Endothelial cell of umbilical vein (primary cell): ENCODE results near the gene SMARCD2. TPM values are rescaled to one million over a fixed set of nuclear protein-coding genes. Genes with fewer than 3 reads are reported as not detected.

Source experiments
- BruUV-seq: library from RNA; stranded (reverse); fragments of 400-500 nt; replicated peaks from 2 replicates; lab custom pipeline; 2021; lab: Mats Ljungman, UMichigan
- CTCF ChIA-PET: fragments of 300-600, 350-600 bp; sonication (Branson Sonifier 250); formaldehyde crosslinking; loops from one replicate; lab custom pipeline; 2021; ENCODE audit warnings: antibody characterized with exemption, inconsistent platforms; lab: Charles Lee
- POLR2A ChIA-PET: fragments of 300-600, 350-600 bp; sonication (Branson Sonifier 250); formaldehyde crosslinking; loops from one replicate; lab custom pipeline; 2021; ENCODE audit warnings: antibody characterized with exemption, inconsistent platforms; lab: Charles Lee
- DNase-seq: peaks from one replicate; pipeline ENCODE4 v3.0.0-alpha.2; 2011; ENCODE audit warnings: low read depth, low spot score
- FAIRE-seq: peaks from 2 replicates; lab custom pipeline; 2011; peaks lifted over from hg19 to GRCh38; lab: Jason Lieb, UNC
- H2AFZ ChIP-seq: 2 replicates; pipeline ENCODE4 v1.6.0; 2012; ENCODE audit warnings: low read depth, low read length, control low read depth, inconsistent platforms
- H3K27ac ChIP-seq: 2 replicates; pipeline ENCODE4 v1.5.1; 2011; ENCODE audit warnings: low read depth, mild to moderate bottlenecking, control low read depth, low read length, moderate library complexity; ENCODE audit not compliant: insufficient read depth
- H3K27me3 ChIP-seq, 2 experiments: 2 replicates each; pipeline versions ENCODE4 v1.6.0 to v1.6.1; 2011; ENCODE audit warnings: low read length in 2 of 2, mixed read lengths in 1 of 2; ENCODE audit not compliant: control insufficient read depth in 2 of 2, insufficient read depth in 2 of 2
- H3K36me3 ChIP-seq, 2 experiments: 2 replicates in 1 of 2; 3 replicates in 1 of 2; pipeline ENCODE4 v1.5.1; 2011; ENCODE audit warnings: low read length in 2 of 2, mild to moderate bottlenecking in 1 of 2, moderate library complexity in 1 of 2; ENCODE audit not compliant: control insufficient read depth in 2 of 2, insufficient read depth in 2 of 2; ENCODE audit errors: extremely low read depth in 1 of 2
- H3K4me1 ChIP-seq: 3 replicates; pipeline ENCODE4 v1.5.1; 2011; ENCODE audit warnings: mild to moderate bottlenecking, low read length; ENCODE audit not compliant: control insufficient read depth, insufficient read depth; ENCODE audit errors: extremely low read depth
- H3K4me2 ChIP-seq: 2 replicates; pipeline ENCODE4 v1.6.1; 2011; ENCODE audit warnings: low read length, control low read depth, mixed read lengths; ENCODE audit not compliant: insufficient read depth
- H3K4me3 ChIP-seq, 3 experiments: fragments of 200-600 bp in 1 of 3; sonication (generic), shearing (Covaris generic) in 1 of 3; replicated peaks in 1 of 3; 2 replicates each; pipeline ENCODE4 v1.5.1; 2011 to 2016; ENCODE audit warnings: control low read depth in 3 of 3, low read length in 3 of 3, mild to moderate bottlenecking in 2 of 3, inconsistent platforms in 1 of 3, low read depth in 1 of 3, moderate library complexity in 1 of 3; ENCODE audit not compliant: insufficient read depth in 1 of 3
- H3K79me2 ChIP-seq: 2 replicates; pipeline ENCODE4 v1.6.0; 2012; ENCODE audit warnings: low read length, inconsistent platforms; ENCODE audit not compliant: control insufficient read depth, insufficient read depth
- H3K9ac ChIP-seq: replicated peaks from 2 replicates; pipeline ENCODE3; 2011; ENCODE audit warnings: low read length, control low read depth; ENCODE audit not compliant: insufficient read depth; ENCODE audit errors: extremely low read depth
- H3K9me1 ChIP-seq: replicated peaks from 3 replicates; pipeline ENCODE4 v1.6.0; 2011; ENCODE audit warnings: mild to moderate bottlenecking, low read length; ENCODE audit not compliant: control insufficient read depth, insufficient read depth; ENCODE audit errors: extremely low read depth
- H3K9me3 ChIP-seq: replicated peaks from 2 replicates; pipeline ENCODE4 v1.5.1; 2012; ENCODE audit warnings: low read length, inconsistent platforms; ENCODE audit not compliant: control insufficient read depth, insufficient read depth
- H4K20me1 ChIP-seq: replicated peaks from 2 replicates; pipeline ENCODE3; 2011; ENCODE audit warnings: mild to moderate bottlenecking, low read length; ENCODE audit not compliant: control insufficient read depth, insufficient read depth; ENCODE audit errors: extremely low read depth
- EZH2 ChIP-seq: IDR thresholded peaks from 2 replicates; pipeline ENCODE4 v1.6.1; 2012; ENCODE audit warnings: borderline replicate concordance, low read depth, mild to moderate bottlenecking, moderate library complexity, low read length, inconsistent platforms; ENCODE audit not compliant: severe bottlenecking
- FOS ChIP-seq: IDR thresholded peaks from 2 replicates; pipeline ENCODE4 v1.6.1; 2011; ENCODE audit warnings: mild to moderate bottlenecking, low read length, moderate library complexity, borderline replicate concordance; ENCODE audit not compliant: insufficient read depth
- GATA2 ChIP-seq: IDR thresholded peaks from 2 replicates; pipeline ENCODE4 v1.7.0; 2011; ENCODE audit warnings: low read depth, mild to moderate bottlenecking, moderate library complexity, mixed read lengths, low read length; ENCODE audit not compliant: insufficient read length, insufficient read depth
- JUN ChIP-seq: IDR thresholded peaks from 2 replicates; pipeline ENCODE4 v1.6.1; 2011; ENCODE audit warnings: borderline replicate concordance, low read depth; ENCODE audit not compliant: insufficient read length, insufficient read depth
- MYC ChIP-seq: IDR thresholded peaks from one replicate; pipeline ENCODE4 v1.6.1; 2011; ENCODE audit warnings: mild to moderate bottlenecking, low read depth, low read length
- POLR2A ChIP-seq: IDR thresholded peaks from 2 replicates; pipeline ENCODE4 v1.6.1; 2012; ENCODE audit warnings: low read depth, mild to moderate bottlenecking, control low read depth, low read length
- POLR2AphosphoS5 ChIP-seq: IDR thresholded peaks from 2 replicates; pipeline ENCODE4 v1.6.1; 2012; ENCODE audit warnings: low read depth, mild to moderate bottlenecking, control low read depth, low read length, moderate library complexity; ENCODE audit not compliant: insufficient read depth
- dilution Hi-C: fragments of 300-500 bp; cut with MboI; formaldehyde crosslinking; loops from one replicate; pipeline ENCODE4 v1.15.0; 2019; ENCODE audit warnings: low sequenced_read_pairs; ENCODE audit not compliant: extremely low pct_ligation_motif_present
- intact Hi-C: fragments of 100-400 bp; cut with micrococcal nuclease; formaldehyde crosslinking; loops from one replicate; pipeline ENCODE4 v1.10.0; 2022
- polyA plus RNA-seq, 4 experiments: library from polyadenylated mRNA; depleted of rRNA in 3 of 4; stranded (reverse) in 3 of 4; unstranded in 1 of 4; fragments of >200 nt; gene quantifications; 2 replicates each; pipeline versions ENCODE4 v1.2.1 to v1.2.3, GENCODE V29; 2011 to 2012; ENCODE audit warnings: missing spikeins in 1 of 4
- total RNA-seq: library from RNA; stranded (reverse); gene quantifications from 2 replicates; pipeline ENCODE4 v1.2.3, GENCODE V29; 2021
- TF ChIP-seq, protein P1 (sequence below): IDR thresholded peaks from 2 replicates; pipeline ENCODE4 v1.6.1; 2011; ENCODE audit not compliant: insufficient read depth, insufficient read length
- TF ChIP-seq, protein P2 (sequence below), 2 donors: IDR thresholded peaks; 1 replicate in 1 of 2; 2 replicates in 1 of 2; pipeline ENCODE4 v1.5.1; 2011; ENCODE audit warnings: low read length in 2 of 2, mild to moderate bottlenecking in 2 of 2, moderate library complexity in 2 of 2, control low read depth in 1 of 2, inconsistent platforms in 1 of 2, low read depth in 1 of 2; ENCODE audit not compliant: insufficient read depth in 1 of 2; ENCODE audit errors: extremely low read depth in 1 of 2

SMARCD2 gene
- total and polyA plus RNA-seq, 2 donors (not counting 3 experiments of a cell fraction or from before 2014, with no cell fraction given) = 51.2 to 55.7 TPM

DNA sequence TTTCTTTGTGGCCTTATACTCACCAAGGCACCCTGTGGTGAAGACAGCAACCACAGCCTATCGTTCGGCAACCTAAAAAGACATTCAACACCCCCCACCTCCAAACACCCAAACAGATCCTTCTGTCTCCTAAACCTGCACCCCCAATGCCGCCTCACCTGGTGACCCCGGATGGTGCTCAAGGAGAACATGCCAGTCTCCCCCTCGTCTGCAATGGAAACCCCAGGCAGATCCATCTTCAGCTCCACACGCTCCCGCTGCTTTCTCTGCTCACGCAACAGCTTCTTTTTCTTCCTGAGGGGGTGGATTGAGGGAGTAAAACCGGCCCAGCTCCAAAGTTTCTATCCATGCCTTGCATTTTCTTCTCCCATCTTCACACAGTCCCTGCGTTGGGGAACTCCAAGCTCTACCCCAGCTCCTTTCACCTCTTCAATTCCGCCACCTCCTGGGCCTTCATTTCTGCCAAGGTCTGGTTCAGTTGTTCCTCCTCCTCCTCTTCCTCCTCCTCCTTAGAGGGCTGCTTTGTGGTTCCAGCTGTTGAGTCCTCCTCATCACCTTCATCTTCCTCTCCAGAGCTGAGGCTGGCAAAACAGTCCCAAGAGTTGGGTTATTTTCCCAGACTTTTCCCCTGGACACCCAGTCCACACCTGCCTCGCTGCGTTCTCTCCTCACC, 18.7 kb downstream of the SMARCD2 start:
- peaks cover 35% of the 10 kb centered on the region for H3K79me2 ChIP-seq
- H3K4me1 ChIP-seq = peaks cover 19% of the 10 kb centered on the region
- H3K36me3 ChIP-seq = peaks cover 44 to 50% of the 10 kb centered on the region in 2 experiments
- no peaks in the 10 kb centered on the region for H3K27me3 ChIP-seq
- dilution Hi-C loops (no loop called here), intact Hi-C loops (loop anchor here (10.0 kb wide), 1 partner anchor 1249 kb away; no protein-coding TSS in a partner anchor)
- TF ChIP-seq POLR2A = no peak
- no peak for TF ChIP-seq MYC
- no peak for TF ChIP-seq JUN
- TF ChIP-seq EZH2 = no peak
- no peak for TF ChIP-seq POLR2AphosphoS5
- TF ChIP-seq FOS = no peak
- TF ChIP-seq, protein P1, sequence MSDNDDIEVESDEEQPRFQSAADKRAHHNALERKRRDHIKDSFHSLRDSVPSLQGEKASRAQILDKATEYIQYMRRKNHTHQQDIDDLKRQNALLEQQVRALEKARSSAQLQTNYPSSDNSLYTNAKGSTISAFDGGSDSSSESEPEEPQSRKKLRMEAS = no peak
- no peak for TF ChIP-seq GATA2
- TF ChIP-seq, protein P2, sequence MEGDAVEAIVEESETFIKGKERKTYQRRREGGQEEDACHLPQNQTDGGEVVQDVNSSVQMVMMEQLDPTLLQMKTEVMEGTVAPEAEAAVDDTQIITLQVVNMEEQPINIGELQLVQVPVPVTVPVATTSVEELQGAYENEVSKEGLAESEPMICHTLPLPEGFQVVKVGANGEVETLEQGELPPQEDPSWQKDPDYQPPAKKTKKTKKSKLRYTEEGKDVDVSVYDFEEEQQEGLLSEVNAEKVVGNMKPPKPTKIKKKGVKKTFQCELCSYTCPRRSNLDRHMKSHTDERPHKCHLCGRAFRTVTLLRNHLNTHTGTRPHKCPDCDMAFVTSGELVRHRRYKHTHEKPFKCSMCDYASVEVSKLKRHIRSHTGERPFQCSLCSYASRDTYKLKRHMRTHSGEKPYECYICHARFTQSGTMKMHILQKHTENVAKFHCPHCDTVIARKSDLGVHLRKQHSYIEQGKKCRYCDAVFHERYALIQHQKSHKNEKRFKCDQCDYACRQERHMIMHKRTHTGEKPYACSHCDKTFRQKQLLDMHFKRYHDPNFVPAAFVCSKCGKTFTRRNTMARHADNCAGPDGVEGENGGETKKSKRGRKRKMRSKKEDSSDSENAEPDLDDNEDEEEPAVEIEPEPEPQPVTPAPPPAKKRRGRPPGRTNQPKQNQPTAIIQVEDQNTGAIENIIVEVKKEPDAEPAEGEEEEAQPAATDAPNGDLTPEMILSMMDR (IDR thresholded peaks at IDR 0.05; ENCODE audit: extremely low read depth in 1 of 2, insufficient read depth in 1 of 2, low read depth in 1 of 2, low read length in 2 of 2) = no peak
- no peaks in the 10 kb centered on the region for H3K9me3 ChIP-seq
- H3K9me1 ChIP-seq = no peaks in the 10 kb centered on the region
- ChIA-PET POLR2A (no interaction called here), CTCF (interaction anchor here (0.9 kb wide), 1 partner anchor 11 kb away, joined by 3 read pairs; no protein-coding TSS in a partner anchor)
- FAIRE-seq = no peak
- H4K20me1 ChIP-seq = no peaks in the 10 kb centered on the region
- no peak for DNase-seq
- no peak overlapping the region for H2AFZ ChIP-seq
- no peak overlapping the region for H3K4me3 ChIP-seq
- H3K9ac ChIP-seq = no peak overlapping the region
- no peak overlapping the region for H3K4me2 ChIP-seq
- BruUV-seq = no TSS peak
- no peak overlapping the region for H3K27ac ChIP-seq
